Measurements from ENCODE around the gene GLRA3.
"Not testable (repeated sequence)": the region's sequence is repeated elsewhere in the genome, so short reads cannot be mapped to it uniquely, and the experiment has no call there.

The GLRA3 gene

DNA sequence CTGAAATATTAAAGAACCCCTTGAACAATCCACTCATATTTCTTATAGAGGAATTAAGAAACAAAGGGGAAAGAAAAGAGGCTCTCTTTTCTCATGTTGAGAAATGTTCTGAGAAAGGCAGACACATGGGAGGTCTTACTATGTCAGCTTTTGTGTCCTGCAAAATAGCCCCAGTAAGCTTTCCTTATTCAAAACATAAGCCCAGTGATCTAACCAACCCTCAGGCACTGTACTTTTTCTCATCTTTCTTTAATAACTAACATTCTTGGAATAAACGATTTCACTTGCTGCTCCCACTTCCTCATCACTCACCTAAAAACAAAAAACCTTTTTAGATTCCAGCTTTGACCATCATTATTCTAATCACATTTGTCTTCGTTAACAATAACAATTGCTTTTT lies 115.9 kb downstream of the GLRA3 start:
- DNase-seq, result no peak

DNA sequence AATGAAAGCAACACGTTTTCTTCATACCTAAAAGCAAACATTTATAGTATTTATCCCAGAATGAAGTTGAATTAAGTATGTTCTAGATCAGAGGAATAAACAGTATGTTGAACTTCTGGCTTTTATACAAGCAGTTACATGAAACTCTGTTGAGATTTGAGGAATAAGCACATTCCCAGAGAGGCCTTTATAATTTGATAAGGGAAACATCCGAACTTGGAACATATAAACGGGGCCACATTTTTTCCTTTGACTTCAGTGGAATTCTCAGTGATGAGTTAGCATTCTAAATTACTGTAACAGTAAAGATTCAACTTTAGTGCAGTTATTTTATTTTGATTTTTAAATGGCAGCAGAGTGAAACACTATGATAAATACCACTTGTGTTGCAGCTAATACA lies 119.5 kb downstream of the GLRA3 start:
- DNase-seq, result no peak

DNA sequence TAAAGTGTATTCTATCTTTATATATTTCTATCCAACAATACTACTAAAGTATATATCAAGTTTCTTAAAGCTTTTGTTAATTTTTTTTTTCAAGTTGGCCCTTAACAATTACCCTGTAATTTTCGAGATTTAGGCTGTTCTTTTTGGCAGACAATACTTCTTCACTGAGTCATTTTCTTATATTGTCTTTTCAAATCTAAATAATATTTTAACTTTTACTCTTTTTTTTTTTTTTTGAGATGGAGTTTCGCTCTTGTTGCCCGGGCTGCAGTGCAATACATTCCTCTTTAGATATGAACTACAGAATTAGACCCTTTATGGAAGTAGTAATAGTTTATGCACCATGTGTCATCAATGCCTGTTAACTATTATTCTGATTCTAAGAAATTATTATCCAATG lies 120.7 kb downstream of the GLRA3 start:
- peak; percentile 5 for DNase-seq

DNA sequence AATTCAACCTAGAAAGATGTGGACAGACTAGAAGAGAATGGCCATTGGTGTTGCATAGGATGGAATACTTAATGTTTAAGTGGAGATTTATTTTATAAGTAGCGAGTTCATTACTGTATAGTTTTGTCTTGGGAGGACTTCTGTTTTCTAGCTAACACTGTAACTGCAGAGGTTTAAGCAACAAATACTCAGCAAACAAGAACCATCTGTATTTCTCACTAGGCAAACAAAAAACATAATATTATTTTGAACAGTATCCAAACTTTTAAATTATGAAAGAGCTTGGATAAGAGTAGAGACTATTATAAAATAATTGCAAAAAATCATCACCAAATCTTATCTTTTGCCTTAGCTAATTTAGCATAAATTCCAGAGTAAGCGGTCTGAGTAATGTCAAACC lies 121.1 kb downstream of the GLRA3 start:
- no peak for DNase-seq

DNA sequence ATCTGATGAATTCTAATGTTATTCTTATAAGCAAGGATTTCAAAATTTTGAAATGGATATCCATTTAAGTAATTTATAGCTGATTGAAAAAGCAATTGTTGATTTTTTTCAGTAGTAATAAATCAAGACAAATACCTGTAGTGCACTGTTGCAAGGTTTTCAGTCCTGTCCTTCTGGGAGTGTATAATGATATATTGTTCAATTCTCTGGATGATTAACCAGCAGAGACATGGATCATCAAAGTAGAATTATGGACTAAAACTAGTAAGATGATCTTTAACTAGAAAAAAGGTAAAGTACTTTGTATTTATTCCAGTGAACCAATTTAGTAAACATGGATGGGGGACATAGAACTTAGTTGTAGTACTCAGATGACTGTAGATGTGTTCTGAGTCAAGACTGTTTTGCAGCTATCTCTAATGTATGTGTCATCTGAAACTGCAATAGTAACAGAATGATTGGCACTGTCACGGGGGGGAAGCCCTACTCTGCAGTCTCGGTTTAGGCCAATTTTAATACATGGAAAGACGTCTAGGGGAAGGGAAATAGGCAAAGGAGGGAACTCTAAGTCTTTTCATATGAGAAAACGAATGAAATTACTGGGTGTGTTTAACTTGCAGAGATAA lies 121.9 kb downstream of the GLRA3 start:
- DNase-seq, result no peak

DNA sequence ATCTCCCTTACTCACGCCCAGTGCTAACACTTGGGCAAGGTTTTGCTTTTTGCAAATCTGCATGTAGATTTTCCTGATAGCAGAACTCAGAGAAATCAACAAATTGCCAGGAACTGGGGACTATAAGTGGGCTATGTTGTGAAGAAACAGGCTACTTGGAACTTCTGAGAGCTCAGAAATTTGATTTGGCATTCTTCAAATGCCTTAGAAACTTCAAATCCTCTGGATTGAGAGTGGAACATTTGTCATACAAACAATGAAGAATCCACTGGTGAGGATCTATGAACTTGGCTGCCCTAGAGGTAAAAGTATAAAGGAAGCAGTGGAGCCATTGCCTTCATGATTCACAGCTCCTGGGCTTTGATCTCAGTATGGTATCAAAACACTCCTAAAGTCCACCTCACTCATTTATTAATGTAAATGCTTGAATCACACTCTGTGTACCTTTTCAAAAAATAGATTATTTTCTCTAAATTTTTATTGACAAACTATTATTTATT lies 126.0 kb downstream of the GLRA3 start:
- peak; percentile 8 for DNase-seq

DNA sequence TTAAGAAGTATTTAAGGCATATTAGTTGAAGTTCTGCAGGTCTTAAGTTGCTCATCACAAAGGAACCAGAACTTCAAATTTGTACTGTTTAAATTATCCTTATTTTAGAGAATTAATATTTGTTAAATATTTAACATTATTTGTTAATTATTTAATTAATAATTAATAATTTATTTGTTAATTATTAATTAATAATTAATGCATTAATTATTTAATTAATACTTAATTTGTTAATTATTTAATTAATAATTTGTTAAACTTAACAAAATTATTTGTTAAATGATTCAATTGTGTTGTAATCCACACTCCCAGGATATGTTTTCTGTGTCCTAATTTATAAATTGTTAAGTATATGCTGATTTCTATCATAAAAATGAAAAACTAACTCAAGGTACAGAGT lies 129.4 kb downstream of the GLRA3 start:
- DNase-seq, result no peak

DNA sequence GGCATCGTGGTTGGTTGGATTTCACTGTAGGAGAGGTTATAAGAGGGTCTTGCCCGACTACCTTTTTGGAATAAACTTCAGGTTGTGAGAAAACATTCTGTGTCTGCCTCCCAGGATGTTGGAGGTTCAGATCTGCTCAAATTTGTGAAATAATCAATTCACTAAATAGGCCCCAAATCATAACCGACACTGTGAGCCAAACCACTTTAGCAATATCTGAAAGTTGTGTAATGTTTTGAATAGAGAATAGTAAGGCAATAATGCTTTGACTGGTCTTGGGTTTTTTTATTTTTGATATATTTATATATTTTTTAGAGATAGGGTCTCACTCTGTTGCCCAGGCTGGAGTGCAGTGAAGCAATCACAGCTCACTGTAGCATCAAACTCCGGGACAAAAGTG lies 131.2 kb downstream of the GLRA3 start:
- DNase-seq, result no peak

DNA sequence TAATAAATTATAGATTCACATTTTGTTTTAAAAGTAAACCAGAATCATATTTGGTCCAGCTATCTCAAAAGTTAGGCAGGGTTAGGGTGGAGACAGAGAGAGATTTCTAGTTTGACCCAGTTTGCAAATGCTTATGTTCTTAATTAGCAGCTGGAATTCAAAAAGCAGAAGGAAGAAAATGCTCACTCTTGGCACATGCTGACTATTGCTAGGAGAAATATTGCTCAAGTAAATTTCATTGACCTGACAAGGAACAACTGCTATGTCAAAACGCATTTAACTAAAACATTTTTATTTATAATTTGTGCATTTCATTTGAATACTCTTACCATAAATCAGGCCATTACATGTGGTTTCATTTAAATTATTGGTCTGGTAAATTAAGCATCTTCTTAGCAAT lies 131.8 kb downstream of the GLRA3 start:
- DNase-seq, result peak; percentile 31

DNA sequence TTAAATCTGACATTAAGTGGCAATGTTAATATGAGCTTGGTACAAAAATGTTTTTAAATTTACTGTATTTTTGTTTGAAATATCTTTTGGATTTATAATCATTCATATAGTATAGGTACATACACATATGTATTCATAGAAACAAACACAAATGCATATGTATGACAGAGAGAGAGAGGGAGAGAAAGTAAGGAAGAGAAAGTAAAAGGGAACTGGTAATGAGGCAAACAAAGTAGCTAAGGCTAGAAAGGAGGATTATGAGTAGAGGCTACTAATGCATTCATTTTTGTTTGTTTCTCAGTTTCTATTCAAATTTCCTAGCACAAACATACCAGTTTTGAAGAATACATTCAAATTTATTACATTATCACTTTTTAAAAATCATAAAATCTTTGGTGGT lies 132.4 kb downstream of the GLRA3 start:
- DNase-seq, result no peak

DNA sequence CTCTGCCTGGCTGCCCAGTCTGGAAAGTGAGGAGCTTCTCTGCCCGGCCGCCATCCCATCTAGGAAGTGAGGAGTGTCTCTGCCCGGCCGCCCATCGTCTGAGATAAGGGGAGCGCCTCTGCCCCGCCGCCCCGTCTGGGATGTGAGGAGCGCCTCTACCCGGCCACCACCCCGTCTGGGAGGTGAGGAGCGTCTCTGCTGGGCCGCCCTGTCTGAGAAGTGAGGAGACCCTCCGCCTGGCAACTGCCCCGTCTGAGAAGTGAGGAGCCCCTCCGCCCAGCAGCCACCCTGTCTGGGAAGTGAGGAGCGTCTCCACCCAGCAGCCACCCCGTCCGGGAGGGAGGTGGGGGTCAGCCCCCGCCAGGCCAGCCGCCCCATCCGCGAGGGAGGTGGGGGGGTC lies 137.2 kb downstream of the GLRA3 start:
- not testable (repeated sequence) for DNase-seq

DNA sequence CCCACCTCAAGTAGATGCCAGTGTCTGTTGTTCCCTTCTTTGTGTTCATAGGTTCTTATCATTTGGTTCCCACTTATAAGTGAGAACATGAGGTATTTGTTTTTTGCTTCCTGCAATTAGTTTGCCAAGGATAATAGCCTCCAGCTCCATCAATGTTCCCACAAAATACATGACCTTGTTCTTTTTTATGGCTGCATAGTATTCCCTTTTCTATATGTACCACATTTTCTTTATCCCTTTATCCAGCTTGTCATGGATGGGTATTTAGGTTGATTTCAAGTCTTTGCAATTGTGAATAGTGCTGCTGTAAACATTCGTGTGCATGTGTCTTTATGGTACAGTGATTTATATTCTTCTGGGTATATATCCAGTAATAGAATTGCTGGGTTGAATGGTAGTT lies 138.4 kb downstream of the GLRA3 start:
- no peak for DNase-seq

DNA sequence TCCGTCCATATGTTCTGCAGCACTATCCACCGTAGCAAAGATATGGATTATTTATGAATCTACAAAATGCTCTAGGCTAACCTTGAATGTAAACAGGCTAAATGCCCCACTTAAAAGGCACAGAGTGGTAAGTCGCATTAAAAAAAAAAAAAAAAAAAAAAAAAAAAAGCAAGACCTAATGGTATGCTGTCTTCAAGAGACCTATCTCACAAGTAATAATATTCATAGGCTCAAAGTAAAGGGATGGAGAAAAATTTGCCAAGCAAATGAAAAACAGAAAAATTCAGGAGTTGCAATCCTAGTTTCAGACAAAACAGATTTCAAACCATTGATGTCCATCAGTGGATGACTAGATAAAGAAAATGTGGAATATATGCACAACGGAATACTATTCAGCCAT lies 139.4 kb downstream of the GLRA3 start:
- no peak for DNase-seq

DNA sequence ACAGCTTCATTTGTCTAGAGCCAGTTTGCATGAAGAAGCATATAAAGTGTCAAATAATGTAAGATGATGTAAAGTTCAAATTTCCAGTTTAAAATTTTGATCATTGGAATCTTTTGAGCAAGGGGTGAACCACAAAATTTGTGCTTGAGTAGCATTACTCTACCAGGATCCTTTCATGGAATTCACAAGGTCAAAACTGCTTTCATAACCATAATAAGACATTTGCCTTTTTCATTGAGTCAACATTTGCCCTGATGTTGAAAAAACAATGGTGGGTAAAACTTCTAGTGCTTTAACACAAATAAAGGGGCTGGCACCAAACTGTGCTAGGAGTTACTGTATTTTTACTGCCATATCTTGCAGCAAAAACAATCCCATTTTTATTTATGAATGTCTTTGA lies 142.2 kb downstream of the GLRA3 start:
- DNase-seq, result no peak

DNA sequence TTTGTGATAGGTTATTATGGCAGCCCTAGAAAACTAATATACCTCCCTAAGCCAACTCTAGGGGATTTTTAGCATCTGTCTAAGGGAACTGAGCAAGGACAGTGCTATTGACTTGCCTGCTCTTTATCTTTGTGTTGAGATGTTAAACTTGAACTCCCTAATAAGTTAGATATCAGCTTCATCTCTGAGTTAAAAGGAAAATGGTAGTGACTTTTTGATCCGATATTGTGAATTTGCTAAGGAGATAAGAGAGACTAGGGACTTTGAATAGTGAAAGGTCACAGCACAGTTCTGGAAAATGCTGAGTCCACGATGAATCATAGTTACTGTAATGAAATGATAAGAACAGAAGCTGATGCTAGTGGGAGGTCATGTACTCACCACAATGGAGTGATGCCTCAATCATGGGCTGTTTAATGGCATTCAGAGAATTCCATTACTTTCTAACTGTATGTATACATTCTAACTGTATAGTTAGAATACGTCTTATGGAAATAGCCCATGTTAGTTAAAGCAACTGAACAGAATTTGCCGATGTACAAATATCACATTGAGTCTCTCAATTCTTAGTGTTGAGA lies 147.2 kb downstream of the GLRA3 start:
- DNase-seq, result peak; percentile 57

DNA sequence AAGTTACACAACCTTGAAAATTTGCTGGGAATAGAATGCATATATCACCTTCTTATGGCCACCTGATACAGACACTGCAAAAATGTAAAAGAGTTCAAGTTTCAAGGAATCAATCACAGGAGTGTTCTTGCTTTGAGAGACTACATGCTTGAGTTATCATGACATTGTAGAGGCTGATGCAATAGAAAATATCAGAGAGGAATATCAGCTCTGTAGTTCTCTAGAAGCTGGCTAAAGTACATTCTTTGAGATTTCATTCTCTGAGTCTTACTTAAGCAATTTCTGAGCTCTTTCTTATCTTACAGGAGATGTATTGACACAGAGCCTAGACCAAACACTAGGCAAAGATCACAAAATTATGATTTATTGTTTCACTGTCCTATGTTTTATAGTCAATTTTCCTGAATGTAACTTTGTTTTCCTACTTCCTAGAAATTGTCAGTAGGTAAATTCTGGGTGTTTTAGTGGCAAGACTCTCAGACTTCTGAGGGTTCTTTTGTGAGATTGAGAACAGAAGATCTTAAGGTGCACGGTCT lies 154.7 kb downstream of the GLRA3 start:
- peak; percentile 24 for DNase-seq

DNA sequence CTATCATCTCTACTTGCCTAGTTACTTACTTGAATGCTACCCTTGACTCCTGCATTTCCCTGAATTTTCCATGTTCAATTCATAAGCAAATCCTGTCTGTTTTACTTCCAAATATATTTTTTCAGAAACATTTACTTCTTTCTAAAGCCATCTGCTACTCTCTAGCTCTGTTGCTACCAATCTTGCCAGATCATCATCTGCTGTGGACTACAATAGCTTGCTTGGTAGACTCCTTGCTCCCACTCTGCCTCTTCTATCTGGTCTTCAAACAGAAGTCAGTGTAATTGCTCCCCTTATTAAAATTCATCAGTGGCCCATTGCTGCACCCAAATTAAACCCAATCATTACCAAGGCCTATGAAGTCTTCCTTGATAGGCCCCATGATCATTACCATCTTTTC lies 155.2 kb downstream of the GLRA3 start:
- no peak for DNase-seq

DNA sequence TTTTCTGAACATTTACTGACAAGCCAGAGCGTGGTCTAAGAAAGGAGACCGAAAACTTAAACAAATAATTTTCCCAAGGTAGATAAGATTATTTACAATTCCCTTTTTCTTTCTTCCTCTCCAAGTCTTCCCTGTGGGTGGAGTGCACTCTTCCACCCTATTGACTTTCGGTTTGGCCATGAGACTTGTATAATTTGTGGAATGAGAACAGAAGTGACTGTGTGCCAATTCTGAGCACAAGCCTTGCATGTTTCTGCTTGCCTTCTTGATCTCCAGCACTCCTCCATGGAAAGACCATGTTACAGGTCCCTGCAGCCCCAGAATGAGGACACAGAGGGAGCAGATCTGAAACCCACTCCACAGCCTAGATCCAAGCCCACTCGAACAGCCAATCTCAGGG lies 156.8 kb downstream of the GLRA3 start:
- no peak for DNase-seq

DNA sequence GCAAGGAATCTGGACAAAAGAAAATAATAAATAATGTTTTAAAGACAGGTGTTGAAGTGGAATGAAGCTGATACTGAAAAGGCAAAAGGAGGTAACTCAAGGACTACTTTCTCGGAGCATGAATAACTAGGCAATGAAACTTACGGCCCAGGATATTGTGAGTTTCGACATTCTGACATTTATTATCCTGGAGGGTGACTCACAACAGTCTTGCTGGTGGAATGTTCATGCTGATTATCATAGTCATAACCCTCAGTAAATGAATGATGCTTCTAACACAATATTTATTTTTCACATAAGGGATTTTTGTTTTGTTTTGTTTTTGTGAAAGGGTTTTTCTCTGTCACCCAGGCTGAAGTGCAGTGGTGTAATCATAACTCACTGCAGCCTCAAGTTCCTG lies 159.8 kb downstream of the GLRA3 start:
- DNase-seq, result peak; percentile 85

DNA sequence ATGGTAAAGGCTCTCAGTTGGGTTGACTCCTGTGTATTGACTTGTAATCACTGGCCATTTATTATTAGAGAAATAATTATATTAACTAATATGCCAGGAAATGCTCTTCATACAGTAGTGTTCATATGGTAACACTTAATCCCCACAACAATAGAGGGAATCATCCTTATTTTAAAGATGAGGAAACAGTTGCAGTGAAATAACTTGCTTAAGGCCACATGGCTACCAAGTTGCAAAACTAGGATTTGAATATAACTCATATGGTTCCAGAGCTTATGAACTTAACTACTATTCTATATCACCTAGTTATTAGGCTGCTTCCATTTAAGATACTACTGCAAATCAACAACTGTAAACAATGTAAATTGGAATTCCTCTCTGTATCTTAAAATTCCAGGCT lies 163.2 kb downstream of the GLRA3 start:
- no peak for DNase-seq

DNA sequence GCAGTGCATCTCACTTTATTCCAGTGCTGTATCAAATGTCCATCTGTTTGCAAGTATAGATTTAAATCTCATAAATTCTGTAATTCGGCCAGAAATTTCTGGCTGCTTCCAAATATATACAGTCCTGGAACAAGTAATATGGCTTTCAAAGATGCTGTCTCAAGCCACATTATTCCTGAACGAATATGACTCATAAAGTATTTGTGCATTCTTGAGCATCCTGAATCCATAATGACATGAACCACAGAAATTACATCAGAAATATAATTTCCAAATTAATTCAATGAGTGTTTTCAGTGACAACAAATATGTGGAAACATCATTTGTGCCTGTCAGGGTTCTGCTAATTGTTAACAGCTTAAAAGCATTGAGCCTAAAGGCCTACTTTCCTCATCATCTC lies 165.8 kb downstream of the GLRA3 start:
- peak; percentile 78 for DNase-seq

DNA sequence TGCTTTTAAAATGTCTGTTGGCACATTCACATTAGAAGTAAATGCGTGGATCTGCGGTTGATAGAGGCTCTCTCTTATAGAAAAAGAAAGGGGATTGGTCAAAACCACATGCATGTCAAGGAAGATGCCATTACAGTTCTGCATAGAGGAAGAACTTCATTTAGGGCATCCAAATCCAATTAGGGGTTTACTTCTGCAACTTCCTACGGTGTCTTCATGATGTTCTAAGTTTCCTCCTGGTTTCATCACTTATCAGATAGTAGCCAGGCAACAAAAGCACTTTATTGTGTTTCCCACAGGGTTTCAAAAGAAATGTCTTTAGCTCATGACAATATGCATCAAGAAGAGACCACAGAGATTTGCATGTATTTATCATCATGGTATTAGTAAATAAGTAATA lies 170.8 kb downstream of the GLRA3 start:
- DNase-seq, result no peak

DNA sequence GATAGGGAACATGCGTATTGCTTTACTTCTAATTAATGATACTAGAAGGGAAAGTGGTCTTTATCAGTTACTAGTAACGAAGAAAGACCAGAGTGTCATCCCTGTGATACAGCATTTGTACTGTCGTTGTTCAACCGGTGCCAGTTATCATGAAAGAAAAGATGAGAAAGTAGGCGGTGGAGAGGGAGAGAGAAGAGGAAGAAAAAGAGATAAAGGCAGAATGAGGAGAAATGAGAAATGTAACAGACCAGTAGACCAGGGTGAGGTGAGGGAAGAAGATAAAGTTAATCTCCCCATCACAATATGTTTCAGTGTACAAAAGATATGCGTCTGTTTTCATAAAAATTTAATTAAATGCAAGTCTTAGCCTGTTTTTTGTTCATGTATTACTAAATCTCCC lies 171.6 kb downstream of the GLRA3 start:
- no peak for DNase-seq

DNA sequence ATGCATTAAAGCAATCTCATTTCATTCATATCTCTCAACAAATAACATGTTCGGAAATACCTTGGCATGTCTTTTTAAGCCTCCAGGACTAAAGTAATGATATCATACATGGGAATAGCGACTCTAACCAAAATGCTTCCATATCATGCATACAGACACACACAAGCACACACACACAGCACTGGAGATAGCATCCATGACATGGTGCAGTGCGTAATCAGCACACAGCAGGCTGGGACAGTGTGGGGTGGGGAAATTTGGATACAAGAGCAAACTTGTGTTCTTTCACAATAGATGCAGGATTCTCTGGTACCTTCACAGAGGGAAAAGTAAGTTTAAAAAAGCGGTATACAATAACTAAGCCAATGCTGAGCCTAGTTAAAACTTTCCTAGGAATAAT lies 174.4 kb downstream of the GLRA3 start:
- DNase-seq, result no peak

Data from fibroblast of skin of scalp (primary cell).